Inflammatory macrophage (primary cell): ENCODE measurements around the gene GHRH.
A peak's percentile ranks its signal among the peaks of the same experiment; 100 is the strongest.

Experiments
- DNase-seq, 2 donors: peaks; one replicate each; pipeline ENCODE4 v3.0.0-alpha.2; 2020 to 2022
- total RNA-seq, 18 experiments: gene quantifications; one replicate each; lab custom pipeline; 2026; ENCODE audit warnings: mixed read lengths in 6 of 18, inconsistent platforms in 2 of 18; lab: John Stamatoyannopoulos, UW

Gene GHRH
- total RNA-seq: 0 to 0.12 (median 0) reads per million in 18 experiments

GRCh38 chr20:37261714-37262113 lies at the start of gene GHRH:
Gene GHRH (minus strand): TSS chr20:37261814. CDS start chr20:37256889, 4,925 bp downstream.
- no peak for DNase-seq

- no peak for DNase-seq
Measured at GRCh38 chr20:37310951-37311350, 49.3 kb upstream of the GHRH start.

GRCh38 chr20:37309936-37310590 lies 48.4 kb upstream of the GHRH start:
- no peak for DNase-seq

GRCh38 chr20:37309290-37309689 lies 47.7 kb upstream of the GHRH start:
- no peak for DNase-seq

- DNase-seq: no peak
Measured at GRCh38 chr20:37308086-37309050, 46.8 kb upstream of the GHRH start.

- DNase-seq: no peak
Measured at GRCh38 chr20:37305839-37306238, 44.2 kb upstream of the GHRH start.

- DNase-seq: no peak
Measured at GRCh38 chr20:37305079-37305478, 43.5 kb upstream of the GHRH start.

- DNase-seq: no peak
Measured at GRCh38 chr20:37303637-37304036, 42.0 kb upstream of the GHRH start.

GRCh38 chr20:37302981-37303380 lies 41.4 kb upstream of the GHRH start:
- no peak for DNase-seq

GRCh38 chr20:37301558-37301957 lies 39.9 kb upstream of the GHRH start:
- no peak for DNase-seq

- no peak for DNase-seq
Measured at GRCh38 chr20:37301120-37301519, 39.5 kb upstream of the GHRH start.

- no peak for DNase-seq
Measured at GRCh38 chr20:37299718-37300528, 38.3 kb upstream of the GHRH start.

- no peak for DNase-seq
Measured at GRCh38 chr20:37298190-37298939, 36.8 kb upstream of the GHRH start.

GRCh38 chr20:37297066-37297736 lies 35.6 kb upstream of the GHRH start:
- DNase-seq: no peak

- DNase-seq: peak in 1 of 2 donors; percentile 39
Measured at GRCh38 chr20:37296371-37296770, 34.8 kb upstream of the GHRH start.

- no peak for DNase-seq
Measured at GRCh38 chr20:37295595-37295994, 34.0 kb upstream of the GHRH start.

- peak; percentile 29 to 54 for DNase-seq
Measured at GRCh38 chr20:37295001-37295400, 33.4 kb upstream of the GHRH start.

GRCh38 chr20:37294262-37294981 lies 32.8 kb upstream of the GHRH start:
- peak; percentile 88 to 91 for DNase-seq

GRCh38 chr20:37293301-37293943 lies 31.8 kb upstream of the GHRH start:
- no peak for DNase-seq

GRCh38 chr20:37291724-37292126 lies 30.1 kb upstream of the GHRH start:
- DNase-seq: no peak
